CD4-positive, alpha-beta T cell treated with Interleukin-2 at 100 ng/mL for 4 hours (primary cell): ENCODE data around the gene RIMBP2.
"Not testable (repeated sequence)": the region's sequence is repeated elsewhere in the genome, so short reads cannot be mapped to it uniquely, and the experiment has no call there.

Experiments
- DNase-seq: peaks from one replicate; pipeline ENCODE4 v3.0.0-alpha.2; 2020; ENCODE audit warnings: low spot score

The RIMBP2 gene

GRCh38 chr12:130656411-130656810 lies 59.7 kb downstream of the RIMBP2 start:
- DNase-seq, result no peak

GRCh38 chr12:130655881-130656280 lies 60.2 kb downstream of the RIMBP2 start:
- no peak for DNase-seq

- DNase-seq, result no peak
Observed at GRCh38 chr12:130655010-130655409, 61.1 kb downstream of the RIMBP2 start.

- DNase-seq, result no peak
Observed at GRCh38 chr12:130651188-130651959, 64.7 kb downstream of the RIMBP2 start.

GRCh38 chr12:130650131-130650530 lies 66.0 kb downstream of the RIMBP2 start:
- no peak for DNase-seq

- DNase-seq, result no peak
Observed at GRCh38 chr12:130649101-130650045, 66.7 kb downstream of the RIMBP2 start.

GRCh38 chr12:130647814-130648213 lies 68.3 kb downstream of the RIMBP2 start:
- no peak for DNase-seq

GRCh38 chr12:130646716-130647370 lies 69.3 kb downstream of the RIMBP2 start:
- no peak for DNase-seq

- DNase-seq, result not testable (repeated sequence)
Observed at GRCh38 chr12:130646191-130646590, 69.9 kb downstream of the RIMBP2 start.

- DNase-seq, result no peak
Observed at GRCh38 chr12:130645751-130646150, 70.3 kb downstream of the RIMBP2 start.

- no peak for DNase-seq
Observed at GRCh38 chr12:130644566-130644965, 71.5 kb downstream of the RIMBP2 start.

- no peak for DNase-seq
Observed at GRCh38 chr12:130644146-130644545, 72.0 kb downstream of the RIMBP2 start.

- DNase-seq, result no peak
Observed at GRCh38 chr12:130642856-130643255, 73.2 kb downstream of the RIMBP2 start.

- DNase-seq, result no peak
Observed at GRCh38 chr12:130641533-130642184, 74.4 kb downstream of the RIMBP2 start.

GRCh38 chr12:130640901-130641300 lies 75.2 kb downstream of the RIMBP2 start:
- no peak for DNase-seq

GRCh38 chr12:130640496-130640895 lies 75.6 kb downstream of the RIMBP2 start:
- DNase-seq, result no peak

- no peak for DNase-seq
Observed at GRCh38 chr12:130639476-130640424, 76.3 kb downstream of the RIMBP2 start.

- no peak for DNase-seq
Observed at GRCh38 chr12:130636370-130636769, 79.7 kb downstream of the RIMBP2 start.

GRCh38 chr12:130634866-130635265 lies 81.2 kb downstream of the RIMBP2 start:
- DNase-seq, result no peak

GRCh38 chr12:130633771-130634170 lies 82.3 kb downstream of the RIMBP2 start:
- no peak for DNase-seq

- no peak for DNase-seq
Observed at GRCh38 chr12:130632642-130633041, 83.5 kb downstream of the RIMBP2 start.
